HCT116 (cell line): ENCODE results near the gene FGGY. TPM values are rescaled to one million over a fixed set of nuclear protein-coding genes. Genes with fewer than 3 reads are reported as not detected.

Source experiments
- ATAC-seq: fragments of 200-7000 bp; cut with Tn5 transposase; 2 replicates; pipeline ENCODE4 v1.9.1; 2020; ENCODE audit warnings: mild to moderate bottlenecking, moderate library complexity
- BruUV-seq: library from RNA; stranded (reverse); fragments of 400-500 nt; replicated peaks from 2 replicates; lab custom pipeline; 2021; lab: Mats Ljungman, UMichigan
- CTCF ChIA-PET: fragments of 300-600 bp; sonication (Branson Sonifier 250); formaldehyde crosslinking; loops from one replicate; lab custom pipeline; 2021; ENCODE audit warnings: antibody characterized with exemption; lab: Charles Lee
- POLR2A ChIA-PET: fragments of 300-600, 350-600 bp; sonication (Branson Sonifier 250); formaldehyde crosslinking; loops from one replicate; lab custom pipeline; 2021; ENCODE audit warnings: antibody characterized with exemption; lab: Charles Lee
- RAD21 ChIA-PET, 2 experiments: fragments of 300-600 bp; sonication (Branson Sonifier 250); formaldehyde crosslinking; loops; one replicate each; lab custom pipeline; 2023; ENCODE audit warnings: low total read pairs in 2 of 2; ENCODE audit not compliant: uncharacterized antibody in 2 of 2, unreplicated experiment in 2 of 2, low non-redundant PET in 1 of 2; lab: Charles Lee
- DNase-seq: peaks from one replicate; pipeline ENCODE4 v3.0.0-alpha.2; 2010; ENCODE audit warnings: low read depth, low spot score
- H2AFZ ChIP-seq: fragments of 200-600 bp; shearing (Covaris generic), sonication (generic); 2 replicates; pipeline ENCODE4 v1.6.1; 2017; ENCODE audit warnings: low read depth, mixed run types, mixed read lengths, antibody characterized with exemption, low read length; ENCODE audit not compliant: poor library complexity, severe bottlenecking
- H3K27ac ChIP-seq: 2 replicates; pipeline ENCODE4 v1.5.1; 2012; ENCODE audit warnings: low read depth, low read length
- H3K27me3 ChIP-seq: fragments of 200-600 bp; sonication (generic); 2 replicates; pipeline ENCODE4 v1.6.1; 2016; ENCODE audit warnings: mixed run types, low read length, mixed read lengths; ENCODE audit not compliant: insufficient read depth
- H3K36me3 ChIP-seq, 2 experiments: fragments of 200-500 bp in 1 of 2; fragments of 200-600 bp in 1 of 2; sonication (Bioruptor generic) in 1 of 2; sonication (generic) in 1 of 2; 2 replicates each; pipeline versions ENCODE4 v1.5.1 to v1.6.1; 2014 to 2016; ENCODE audit warnings: low read length in 2 of 2, inconsistent platforms in 1 of 2, mixed read lengths in 1 of 2, mixed run types in 1 of 2; ENCODE audit not compliant: insufficient read depth in 2 of 2, control insufficient read depth in 1 of 2
- H3K4me1 ChIP-seq, 2 experiments: fragments of 200-600 bp in 1 of 2; sonication (generic) in 1 of 2; 2 replicates each; pipeline versions ENCODE4 v1.5.1 to v1.6.1; 2012 to 2017; ENCODE audit warnings: low read length in 2 of 2, inconsistent platforms in 1 of 2, mild to moderate bottlenecking in 1 of 2, mixed read lengths in 1 of 2, mixed run types in 1 of 2, moderate library complexity in 1 of 2; ENCODE audit not compliant: insufficient read depth in 2 of 2, control insufficient read depth in 1 of 2
- H3K4me2 ChIP-seq: fragments of 200-600 bp; sonication (generic); 2 replicates; pipeline ENCODE4 v1.6.1; 2017; ENCODE audit warnings: mixed run types, low read length, mixed read lengths
- H3K4me3 ChIP-seq, 2 experiments: fragments of 200-600 bp in 1 of 2; sonication (generic) in 1 of 2; replicated peaks in 1 of 2; 2 replicates each; pipeline ENCODE4 v1.5.1; 2011 to 2016; ENCODE audit warnings: low read length in 2 of 2, control low read depth in 1 of 2, low read depth in 1 of 2, mild to moderate bottlenecking in 1 of 2, mixed read lengths in 1 of 2, mixed run types in 1 of 2
- H3K79me2 ChIP-seq: fragments of 200-600 bp; sonication (generic); 2 replicates; pipeline ENCODE4 v1.6.1; 2017; ENCODE audit warnings: mild to moderate bottlenecking, mixed run types, low read length, moderate library complexity, mixed read lengths; ENCODE audit not compliant: insufficient read depth
- H3K9ac ChIP-seq: fragments of 200-600 bp; sonication (generic); 2 replicates; pipeline ENCODE4 v1.6.1; 2016; ENCODE audit warnings: low read length, mixed read lengths
- H3K9me2 ChIP-seq: fragments of 200-600 bp; sonication (generic), shearing (Covaris generic); 2 replicates; pipeline ENCODE4 v1.6.1; 2017; ENCODE audit warnings: mixed run types, mild to moderate bottlenecking, moderate library complexity; ENCODE audit not compliant: insufficient read depth
- H3K9me3 ChIP-seq, 2 experiments: fragments of 200-500 bp in 1 of 2; fragments of 200-600 bp in 1 of 2; sonication (Bioruptor generic) in 1 of 2; sonication (generic) in 1 of 2; 2 replicates each; pipeline ENCODE4 v1.6.1; 2014 to 2017; ENCODE audit warnings: low read length in 2 of 2, mixed read lengths in 2 of 2, inconsistent platforms in 1 of 2, low read depth in 1 of 2, mild to moderate bottlenecking in 1 of 2, mixed run types in 1 of 2, moderate library complexity in 1 of 2; ENCODE audit not compliant: control insufficient read depth in 1 of 2, insufficient read depth in 1 of 2
- H4K20me1 ChIP-seq: fragments of 200-600 bp; sonication (generic), shearing (Covaris generic); 2 replicates; pipeline ENCODE4 v1.6.1; 2017; ENCODE audit warnings: mixed run types, mild to moderate bottlenecking, moderate library complexity; ENCODE audit not compliant: insufficient read depth
- CTCF ChIP-seq, 3 experiments: fragments of 200-600 bp in 1 of 3; sonication (generic) in 1 of 3; IDR thresholded peaks in 2 of 3; conservative IDR thresholded peaks in 1 of 3; 2 replicates each; pipeline ENCODE4 v1.5.1; 2012 to 2017; ENCODE audit warnings: low read depth in 2 of 3, low read length in 2 of 3, antibody characterized with exemption in 1 of 3, borderline replicate concordance in 1 of 3, control low read depth in 1 of 3, mild to moderate bottlenecking in 1 of 3, mixed read lengths in 1 of 3, mixed run types in 1 of 3, moderate library complexity in 1 of 3; ENCODE audit not compliant: insufficient read depth in 1 of 3
- EGR1 ChIP-seq: IDR thresholded peaks from 2 replicates; pipeline ENCODE4 v1.6.1; 2012; ENCODE audit warnings: low read depth
- EZH2 ChIP-seq: fragments of 200-600 bp; sonication (generic); IDR thresholded peaks from 2 replicates; pipeline ENCODE4 v1.6.1; 2017; ENCODE audit warnings: antibody characterized with exemption, mixed run types
- EZH2phosphoT487 ChIP-seq: fragments of 200-600 bp; IDR thresholded peaks from 2 replicates; pipeline ENCODE4 v1.6.1; 2018; ENCODE audit warnings: antibody characterized with exemption, borderline replicate concordance
- POLR2AphosphoS5 ChIP-seq: IDR thresholded peaks from 2 replicates; pipeline ENCODE4 v1.6.1; 2011; ENCODE audit warnings: mild to moderate bottlenecking, low read depth, low read length, moderate library complexity
- RAD21 ChIP-seq: IDR thresholded peaks from 2 replicates; pipeline ENCODE4 v1.6.1; 2012; ENCODE audit warnings: low read depth, mild to moderate bottlenecking
- REST ChIP-seq: IDR thresholded peaks from 2 replicates; pipeline ENCODE4 v1.6.1; 2012; ENCODE audit warnings: low read depth
- SIN3A ChIP-seq: IDR thresholded peaks from 2 replicates; pipeline ENCODE4 v1.6.1; 2012; ENCODE audit warnings: low read depth
- SP1 ChIP-seq: IDR thresholded peaks from 2 replicates; pipeline ENCODE4 v1.6.1; 2012; ENCODE audit warnings: low read depth
- YY1 ChIP-seq: IDR thresholded peaks from 2 replicates; pipeline ENCODE4 v1.6.1; 2011; ENCODE audit warnings: low read length, low read depth, moderate library complexity, mild to moderate bottlenecking; ENCODE audit not compliant: insufficient replicate concordance; ENCODE audit errors: extremely low read depth
- ZBTB33 ChIP-seq: IDR thresholded peaks from 2 replicates; pipeline ENCODE4 v1.6.1; 2011; ENCODE audit warnings: mild to moderate bottlenecking, low read length, moderate library complexity; ENCODE audit not compliant: insufficient replicate concordance; ENCODE audit errors: extremely low read depth
- ZNF274 ChIP-seq: fragments of 200-500 bp; sonication (Bioruptor generic); IDR thresholded peaks from 2 replicates; pipeline ENCODE4 v1.6.1; 2014; ENCODE audit warnings: mild to moderate bottlenecking, low read depth, low read length, inconsistent platforms
- intact Hi-C: fragments of 100-400 bp; cut with micrococcal nuclease; formaldehyde crosslinking; loops from 2 replicates; pipeline ENCODE4 v1.10.0; 2022
- total RNA-seq: library from RNA; stranded (reverse); gene quantifications from one replicate; pipeline ENCODE4 v1.2.1, GENCODE V29; 2021; ENCODE audit not compliant: unreplicated experiment

FGGY gene
- total RNA-seq, 1 experiment from 2014 or later, result 10.6 TPM

GRCh38 chr1:59641836-59642235, 344.9 kb downstream of the FGGY start:
- Histone ChIP-seq H3K9ac (no peak overlapping the region), H3K27me3 (no peaks in the 10 kb centered on the region), H2AFZ (no peak overlapping the region), H3K79me2 (no peaks in the 10 kb centered on the region), H4K20me1 (no peaks in the 10 kb centered on the region), H3K4me1 (no peaks in the 10 kb centered on the region), H3K4me3 (no peak overlapping the region), H3K9me3 (no peaks in the 10 kb centered on the region), H3K36me3 (no peaks in the 10 kb centered on the region), H3K27ac (no peak overlapping the region), H3K4me2 (no peak overlapping the region), H3K9me2 (no peaks in the 10 kb centered on the region)
- intact Hi-C loops, result no loop called here
- ATAC-seq, result no peak
- TF ChIP-seq EZH2phosphoT487 (no peak), EZH2 (no peak), POLR2AphosphoS5 (no peak), SIN3A (no peak), CTCF (IDR thresholded peaks at IDR 0.05 in 2 of 3, conservative IDR thresholded peaks at IDR 0.05 in 1 of 3; ENCODE audit: borderline replicate concordance in 1 of 3, insufficient read depth in 1 of 3, low read depth in 2 of 3, low read length in 2 of 3) (no peak), YY1 (no peak), RAD21 (no peak)
- CTCF ChIA-PET, result no interaction called here
- RAD21 ChIA-PET, result no interaction called here
- POLR2A ChIA-PET, result no interaction called here
- BruUV-seq, result no TSS peak
- DNase-seq, result no peak

GRCh38 chr1:59643526-59643925, 346.6 kb downstream of the FGGY start:
- Histone ChIP-seq H3K27me3 (no peaks in the 10 kb centered on the region), H3K36me3 (no peaks in the 10 kb centered on the region), H3K79me2 (no peaks in the 10 kb centered on the region), H3K9me2 (no peaks in the 10 kb centered on the region), H4K20me1 (no peaks in the 10 kb centered on the region), H3K27ac (no peak overlapping the region), H3K4me2 (no peak overlapping the region), H3K4me1 (no peaks in the 10 kb centered on the region), H2AFZ (no peak overlapping the region), H3K9ac (no peak overlapping the region), H3K9me3 (no peaks in the 10 kb centered on the region), H3K4me3 (no peak overlapping the region)
- ChIA-PET CTCF (no interaction called here), POLR2A (no interaction called here), RAD21 (no interaction called here)
- ATAC-seq (no peak), DNase-seq (no peak)
- intact Hi-C loops, result no loop called here
- no TSS peak for BruUV-seq
- TF ChIP-seq EGR1 (no peak), POLR2AphosphoS5 (no peak), SP1 (no peak), ZBTB33 (no peak), REST (no peak), RAD21 (no peak), ZNF274 (no peak), SIN3A (no peak)
